GM18526 (cell line): Measurements from ENCODE around the gene LMO1.

Experiments used
- POLR2A ChIP-seq: IDR thresholded peaks from 3 replicates; pipeline ENCODE4 v1.6.1; 2011; ENCODE audit not compliant: insufficient read length; ENCODE audit errors: extremely low read depth

The LMO1 gene

GRCh38 chr11:8276528-8276927, 12.8 kb upstream of the LMO1 start:
- TF ChIP-seq POLR2A = no peak

GRCh38 chr11:8273287-8273686, 9.6 kb upstream of the LMO1 start:
- TF ChIP-seq POLR2A = no peak

GRCh38 chr11:8271106-8271886, 7.6 kb upstream of the LMO1 start:
- no peak for TF ChIP-seq POLR2A

- TF ChIP-seq POLR2A = no peak
These were observed 6.0 kb upstream of the LMO1 start for GRCh38 chr11:8269636-8270035.

- TF ChIP-seq POLR2A = no peak
These were observed 5.1 kb upstream of the LMO1 start for GRCh38 chr11:8268530-8269400.

- no peak for TF ChIP-seq POLR2A
These were observed 4.3 kb upstream of the LMO1 start for GRCh38 chr11:8267831-8268529.

GRCh38 chr11:8267280-8267679, 3.6 kb upstream of the LMO1 start:
- TF ChIP-seq POLR2A = no peak

GRCh38 chr11:8266246-8267241, 2.9 kb upstream of the LMO1 start:
- no peak for TF ChIP-seq POLR2A

GRCh38 chr11:8265681-8266241, 2.1 kb upstream of the LMO1 start:
- no peak for TF ChIP-seq POLR2A

GRCh38 chr11:8263109-8263768, 439 bp downstream of the LMO1 start:
- TF ChIP-seq POLR2A = no peak

GRCh38 chr11:8262552-8263108, 1.0 kb downstream of the LMO1 start:
- no peak for TF ChIP-seq POLR2A

- TF ChIP-seq POLR2A = no peak
These were observed 1.6 kb downstream of the LMO1 start for GRCh38 chr11:8261921-8262551.

- no peak for TF ChIP-seq POLR2A
These were observed 2.4 kb downstream of the LMO1 start for GRCh38 chr11:8261291-8261690.
